Endothelial cell of umbilical vein (primary cell): ENCODE results near the gene GRIK3. TPM values are rescaled to one million over a fixed set of nuclear protein-coding genes. Genes with fewer than 3 reads are reported as not detected.

Source experiments
- BruUV-seq: library from RNA; stranded (reverse); fragments of 400-500 nt; replicated peaks from 2 replicates; lab custom pipeline; 2021; lab: Mats Ljungman, UMichigan
- CTCF ChIA-PET: fragments of 300-600, 350-600 bp; sonication (Branson Sonifier 250); formaldehyde crosslinking; loops from one replicate; lab custom pipeline; 2021; ENCODE audit warnings: antibody characterized with exemption, inconsistent platforms; lab: Charles Lee
- POLR2A ChIA-PET: fragments of 300-600, 350-600 bp; sonication (Branson Sonifier 250); formaldehyde crosslinking; loops from one replicate; lab custom pipeline; 2021; ENCODE audit warnings: antibody characterized with exemption, inconsistent platforms; lab: Charles Lee
- DNase-seq: peaks from one replicate; pipeline ENCODE4 v3.0.0-alpha.2; 2011; ENCODE audit warnings: low read depth, low spot score
- FAIRE-seq: peaks from 2 replicates; lab custom pipeline; 2011; peaks lifted over from hg19 to GRCh38; lab: Jason Lieb, UNC
- H2AFZ ChIP-seq: 2 replicates; pipeline ENCODE4 v1.6.0; 2012; ENCODE audit warnings: low read depth, low read length, control low read depth, inconsistent platforms
- H3K27ac ChIP-seq: 2 replicates; pipeline ENCODE4 v1.5.1; 2011; ENCODE audit warnings: low read depth, mild to moderate bottlenecking, control low read depth, low read length, moderate library complexity; ENCODE audit not compliant: insufficient read depth
- H3K27me3 ChIP-seq, 2 experiments: 2 replicates each; pipeline versions ENCODE4 v1.6.0 to v1.6.1; 2011; ENCODE audit warnings: low read length in 2 of 2, mixed read lengths in 1 of 2; ENCODE audit not compliant: control insufficient read depth in 2 of 2, insufficient read depth in 2 of 2
- H3K36me3 ChIP-seq, 2 experiments: 2 replicates in 1 of 2; 3 replicates in 1 of 2; pipeline ENCODE4 v1.5.1; 2011; ENCODE audit warnings: low read length in 2 of 2, mild to moderate bottlenecking in 1 of 2, moderate library complexity in 1 of 2; ENCODE audit not compliant: control insufficient read depth in 2 of 2, insufficient read depth in 2 of 2; ENCODE audit errors: extremely low read depth in 1 of 2
- H3K4me1 ChIP-seq: 3 replicates; pipeline ENCODE4 v1.5.1; 2011; ENCODE audit warnings: mild to moderate bottlenecking, low read length; ENCODE audit not compliant: control insufficient read depth, insufficient read depth; ENCODE audit errors: extremely low read depth
- H3K4me2 ChIP-seq: 2 replicates; pipeline ENCODE4 v1.6.1; 2011; ENCODE audit warnings: low read length, control low read depth, mixed read lengths; ENCODE audit not compliant: insufficient read depth
- H3K4me3 ChIP-seq, 3 experiments: fragments of 200-600 bp in 1 of 3; sonication (generic), shearing (Covaris generic) in 1 of 3; replicated peaks in 1 of 3; 2 replicates each; pipeline ENCODE4 v1.5.1; 2011 to 2016; ENCODE audit warnings: control low read depth in 3 of 3, low read length in 3 of 3, mild to moderate bottlenecking in 2 of 3, inconsistent platforms in 1 of 3, low read depth in 1 of 3, moderate library complexity in 1 of 3; ENCODE audit not compliant: insufficient read depth in 1 of 3
- H3K79me2 ChIP-seq: 2 replicates; pipeline ENCODE4 v1.6.0; 2012; ENCODE audit warnings: low read length, inconsistent platforms; ENCODE audit not compliant: control insufficient read depth, insufficient read depth
- H3K9ac ChIP-seq: replicated peaks from 2 replicates; pipeline ENCODE3; 2011; ENCODE audit warnings: low read length, control low read depth; ENCODE audit not compliant: insufficient read depth; ENCODE audit errors: extremely low read depth
- H3K9me1 ChIP-seq: replicated peaks from 3 replicates; pipeline ENCODE4 v1.6.0; 2011; ENCODE audit warnings: mild to moderate bottlenecking, low read length; ENCODE audit not compliant: control insufficient read depth, insufficient read depth; ENCODE audit errors: extremely low read depth
- H3K9me3 ChIP-seq: replicated peaks from 2 replicates; pipeline ENCODE4 v1.5.1; 2012; ENCODE audit warnings: low read length, inconsistent platforms; ENCODE audit not compliant: control insufficient read depth, insufficient read depth
- H4K20me1 ChIP-seq: replicated peaks from 2 replicates; pipeline ENCODE3; 2011; ENCODE audit warnings: mild to moderate bottlenecking, low read length; ENCODE audit not compliant: control insufficient read depth, insufficient read depth; ENCODE audit errors: extremely low read depth
- EZH2 ChIP-seq: IDR thresholded peaks from 2 replicates; pipeline ENCODE4 v1.6.1; 2012; ENCODE audit warnings: borderline replicate concordance, low read depth, mild to moderate bottlenecking, moderate library complexity, low read length, inconsistent platforms; ENCODE audit not compliant: severe bottlenecking
- FOS ChIP-seq: IDR thresholded peaks from 2 replicates; pipeline ENCODE4 v1.6.1; 2011; ENCODE audit warnings: mild to moderate bottlenecking, low read length, moderate library complexity, borderline replicate concordance; ENCODE audit not compliant: insufficient read depth
- GATA2 ChIP-seq: IDR thresholded peaks from 2 replicates; pipeline ENCODE4 v1.7.0; 2011; ENCODE audit warnings: low read depth, mild to moderate bottlenecking, moderate library complexity, mixed read lengths, low read length; ENCODE audit not compliant: insufficient read length, insufficient read depth
- JUN ChIP-seq: IDR thresholded peaks from 2 replicates; pipeline ENCODE4 v1.6.1; 2011; ENCODE audit warnings: borderline replicate concordance, low read depth; ENCODE audit not compliant: insufficient read length, insufficient read depth
- MYC ChIP-seq: IDR thresholded peaks from one replicate; pipeline ENCODE4 v1.6.1; 2011; ENCODE audit warnings: mild to moderate bottlenecking, low read depth, low read length
- POLR2A ChIP-seq: IDR thresholded peaks from 2 replicates; pipeline ENCODE4 v1.6.1; 2012; ENCODE audit warnings: low read depth, mild to moderate bottlenecking, control low read depth, low read length
- POLR2AphosphoS5 ChIP-seq: IDR thresholded peaks from 2 replicates; pipeline ENCODE4 v1.6.1; 2012; ENCODE audit warnings: low read depth, mild to moderate bottlenecking, control low read depth, low read length, moderate library complexity; ENCODE audit not compliant: insufficient read depth
- dilution Hi-C: fragments of 300-500 bp; cut with MboI; formaldehyde crosslinking; loops from one replicate; pipeline ENCODE4 v1.15.0; 2019; ENCODE audit warnings: low sequenced_read_pairs; ENCODE audit not compliant: extremely low pct_ligation_motif_present
- intact Hi-C: fragments of 100-400 bp; cut with micrococcal nuclease; formaldehyde crosslinking; loops from one replicate; pipeline ENCODE4 v1.10.0; 2022
- polyA plus RNA-seq, 4 experiments: library from polyadenylated mRNA; depleted of rRNA in 3 of 4; stranded (reverse) in 3 of 4; unstranded in 1 of 4; fragments of >200 nt; gene quantifications; 2 replicates each; pipeline versions ENCODE4 v1.2.1 to v1.2.3, GENCODE V29; 2011 to 2012; ENCODE audit warnings: missing spikeins in 1 of 4
- total RNA-seq: library from RNA; stranded (reverse); gene quantifications from 2 replicates; pipeline ENCODE4 v1.2.3, GENCODE V29; 2021
- TF ChIP-seq, protein P1 (sequence below): IDR thresholded peaks from 2 replicates; pipeline ENCODE4 v1.6.1; 2011; ENCODE audit not compliant: insufficient read depth, insufficient read length
- TF ChIP-seq, protein P2 (sequence below), 2 donors: IDR thresholded peaks; 1 replicate in 1 of 2; 2 replicates in 1 of 2; pipeline ENCODE4 v1.5.1; 2011; ENCODE audit warnings: low read length in 2 of 2, mild to moderate bottlenecking in 2 of 2, moderate library complexity in 2 of 2, control low read depth in 1 of 2, inconsistent platforms in 1 of 2, low read depth in 1 of 2; ENCODE audit not compliant: insufficient read depth in 1 of 2; ENCODE audit errors: extremely low read depth in 1 of 2

GRIK3 gene
- total and polyA plus RNA-seq, 2 donors (not counting 3 experiments of a cell fraction or from before 2014, with no cell fraction given): not detected

- H3K27ac ChIP-seq: no peak overlapping the region
- no peaks in the 10 kb centered on the region for H3K4me1 ChIP-seq
- H4K20me1 ChIP-seq: no peaks in the 10 kb centered on the region
- FAIRE-seq (no peak), DNase-seq (no peak)
- no peaks in the 10 kb centered on the region for H3K36me3 ChIP-seq
- dilution Hi-C loops (no loop called here), intact Hi-C loops (no loop called here)
- CTCF ChIA-PET: no interaction called here
- POLR2A ChIA-PET: no interaction called here
- no TSS peak for BruUV-seq
- H3K27me3 ChIP-seq: no peaks in the 10 kb centered on the region
- no peak overlapping the region for H3K9ac ChIP-seq
- no peak overlapping the region for H2AFZ ChIP-seq
- H3K9me3 ChIP-seq: no peaks in the 10 kb centered on the region
- H3K9me1 ChIP-seq: no peaks in the 10 kb centered on the region
- H3K4me3 ChIP-seq: no peak overlapping the region
- no peaks in the 10 kb centered on the region for H3K79me2 ChIP-seq
- TF ChIP-seq, protein P1, sequence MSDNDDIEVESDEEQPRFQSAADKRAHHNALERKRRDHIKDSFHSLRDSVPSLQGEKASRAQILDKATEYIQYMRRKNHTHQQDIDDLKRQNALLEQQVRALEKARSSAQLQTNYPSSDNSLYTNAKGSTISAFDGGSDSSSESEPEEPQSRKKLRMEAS: no peak
- no peak for TF ChIP-seq FOS
- TF ChIP-seq GATA2: no peak
- no peak for TF ChIP-seq MYC
- no peak for TF ChIP-seq JUN
- no peak for TF ChIP-seq POLR2AphosphoS5
- TF ChIP-seq EZH2: no peak
- TF ChIP-seq, protein P2, sequence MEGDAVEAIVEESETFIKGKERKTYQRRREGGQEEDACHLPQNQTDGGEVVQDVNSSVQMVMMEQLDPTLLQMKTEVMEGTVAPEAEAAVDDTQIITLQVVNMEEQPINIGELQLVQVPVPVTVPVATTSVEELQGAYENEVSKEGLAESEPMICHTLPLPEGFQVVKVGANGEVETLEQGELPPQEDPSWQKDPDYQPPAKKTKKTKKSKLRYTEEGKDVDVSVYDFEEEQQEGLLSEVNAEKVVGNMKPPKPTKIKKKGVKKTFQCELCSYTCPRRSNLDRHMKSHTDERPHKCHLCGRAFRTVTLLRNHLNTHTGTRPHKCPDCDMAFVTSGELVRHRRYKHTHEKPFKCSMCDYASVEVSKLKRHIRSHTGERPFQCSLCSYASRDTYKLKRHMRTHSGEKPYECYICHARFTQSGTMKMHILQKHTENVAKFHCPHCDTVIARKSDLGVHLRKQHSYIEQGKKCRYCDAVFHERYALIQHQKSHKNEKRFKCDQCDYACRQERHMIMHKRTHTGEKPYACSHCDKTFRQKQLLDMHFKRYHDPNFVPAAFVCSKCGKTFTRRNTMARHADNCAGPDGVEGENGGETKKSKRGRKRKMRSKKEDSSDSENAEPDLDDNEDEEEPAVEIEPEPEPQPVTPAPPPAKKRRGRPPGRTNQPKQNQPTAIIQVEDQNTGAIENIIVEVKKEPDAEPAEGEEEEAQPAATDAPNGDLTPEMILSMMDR (IDR thresholded peaks at IDR 0.05; ENCODE audit: extremely low read depth in 1 of 2, insufficient read depth in 1 of 2, low read depth in 1 of 2, low read length in 2 of 2): no peak
- TF ChIP-seq POLR2A: no peak
- no peak overlapping the region for H3K4me2 ChIP-seq
Observed at GRCh38 chr1:36973056-36973455, 61.3 kb downstream of the GRIK3 start.
